Smooth muscle cell of bladder (primary cell): Measurements from ENCODE around the gene APOA4. TPM values are rescaled to one million over a fixed set of nuclear protein-coding genes. Genes with fewer than 3 reads are reported as not detected.

Experiments used
- total RNA-seq: library from RNA; depleted of rRNA; stranded (reverse); fragments of >200 nt; gene quantifications from 2 replicates; pipeline ENCODE4 v1.2.3, GENCODE V29; 2014

The APOA4 gene
- not detected in 2 replicates for total RNA-seq

GRCh38 chr11:116823031-116823843 is at the start of gene APOA4:
Gene APOA4 (minus strand): TSS chr11:116823304. CDS start chr11:116823191, 113 bp downstream.

GRCh38 chr11:116837231-116838091 is 14.4 kb upstream of the APOA4 start, which contains the start of gene APOA1:
Gene APOA1 (minus strand): TSS chr11:116837622. CDS start chr11:116837387, 235 bp downstream.

GRCh38 chr11:116829525-116830183 is 6.5 kb upstream of the APOA4 start, which contains the start of gene APOC3:
Gene APOC3 (plus strand): TSS chr11:116829907. CDS start chr11:116830583, 676 bp downstream.

DNA sequence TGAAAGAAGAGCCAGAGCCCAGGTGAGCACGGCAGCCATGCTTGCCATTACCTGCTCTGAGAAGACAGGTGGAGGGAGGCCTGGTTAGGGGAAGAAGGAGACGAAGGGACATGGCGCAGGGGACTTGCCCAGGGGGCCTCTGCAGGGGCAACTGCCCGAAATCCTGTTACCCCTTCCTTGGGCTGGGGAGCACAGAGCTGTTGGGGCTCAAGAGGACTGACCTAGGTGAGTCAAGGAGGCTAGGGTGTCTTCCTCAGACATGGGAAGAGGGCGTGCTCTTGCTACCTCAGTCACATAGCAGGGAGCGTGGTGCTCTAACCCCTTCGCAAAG is 31.3 kb downstream of the APOA4 start, which contains the start of gene APOA5:
APOA5 (minus strand) TSS at position 67 of the 331 bp plus-strand sequence; CDS start at position 48, 19 bp downstream.

GRCh38 chr11:116787786-116788486 is 35.2 kb downstream of the APOA4 start, which contains the start of gene ZPR1:
Gene ZPR1 (minus strand): TSS chr11:116788023. CDS start chr11:116787990, 33 bp downstream.

GRCh38 chr11:116772443-116773202 is 50.5 kb downstream of the APOA4 start, which contains the start of gene BUD13:
Gene BUD13 (minus strand): TSS chr11:116772987. CDS start chr11:116772964, 23 bp downstream.

Other genes with a start within 250 kb of the APOA4 start
- 10.4 and 14.0 TPM in 2 replicates for gene BUD13, start 50.3 kb downstream of the APOA4 start, total RNA-seq
- gene ZPR1, start 35.3 kb downstream of the APOA4 start, total RNA-seq: 29.4 and 37.6 TPM in 2 replicates
- gene APOA5, start 31.4 kb downstream of the APOA4 start, total RNA-seq: not detected in 2 replicates
- gene APOC3, start 6.6 kb upstream of the APOA4 start, total RNA-seq: not detected in 2 replicates
- 1.4 TPM in 1 of 2 replicates, not detected in the other for gene APOA1, start 14.3 kb upstream of the APOA4 start, total RNA-seq